T-helper 17 cell (primary cell): Measurements from ENCODE around the gene RPS2. TPM values are rescaled to one million over a fixed set of nuclear protein-coding genes. Genes with fewer than 3 reads are reported as not detected.

Source experiments
- ATAC-seq: fragments of 150-1000 bp; cut with Tn5 transposase; 2 replicates; pipeline ENCODE4 v1.10.0; 2021; ENCODE audit warnings: mild to moderate bottlenecking, moderate library complexity
- DNase-seq, 3 donors: peaks; one replicate each; pipeline versions ENCODE4 v3.0.0 to v3.0.0-alpha.2; 2020 to 2021
- H3K9me3 ChIP-seq: one replicate; pipeline ENCODE4 v1.7.0; 2013; ENCODE audit warnings: low read length, mild to moderate bottlenecking; ENCODE audit not compliant: control insufficient read depth, poor library complexity, severe bottlenecking
- H3K27ac Mint-ChIP-seq: one replicate; pipeline ENCODE4 v1.8.0; 2022; ENCODE audit warnings: mild to moderate bottlenecking, moderate library complexity, mixed read lengths
- H3K27me3 Mint-ChIP-seq: one replicate; pipeline ENCODE4 v1.8.0; 2022; ENCODE audit warnings: mixed read lengths
- H3K36me3 Mint-ChIP-seq: one replicate; pipeline ENCODE4 v1.8.0; 2022; ENCODE audit warnings: low read depth, mixed read lengths
- H3K4me1 Mint-ChIP-seq: one replicate; pipeline ENCODE4 v1.8.0; 2022; ENCODE audit warnings: mild to moderate bottlenecking, mixed read lengths
- H3K4me3 Mint-ChIP-seq: one replicate; pipeline ENCODE4 v1.8.0; 2022; ENCODE audit warnings: mild to moderate bottlenecking, moderate library complexity, mixed read lengths
- total RNA-seq, 4 donors: library from RNA in 2 of 4; stranded (reverse) in 2 of 4; gene quantifications; one replicate each; pipeline ENCODE4 v1.2.3 and lab custom pipeline; 2022 to 2026

The RPS2 gene
- total RNA-seq, 2 donors from 2014 or later = 3,200 to 3,361 TPM

DNA sequence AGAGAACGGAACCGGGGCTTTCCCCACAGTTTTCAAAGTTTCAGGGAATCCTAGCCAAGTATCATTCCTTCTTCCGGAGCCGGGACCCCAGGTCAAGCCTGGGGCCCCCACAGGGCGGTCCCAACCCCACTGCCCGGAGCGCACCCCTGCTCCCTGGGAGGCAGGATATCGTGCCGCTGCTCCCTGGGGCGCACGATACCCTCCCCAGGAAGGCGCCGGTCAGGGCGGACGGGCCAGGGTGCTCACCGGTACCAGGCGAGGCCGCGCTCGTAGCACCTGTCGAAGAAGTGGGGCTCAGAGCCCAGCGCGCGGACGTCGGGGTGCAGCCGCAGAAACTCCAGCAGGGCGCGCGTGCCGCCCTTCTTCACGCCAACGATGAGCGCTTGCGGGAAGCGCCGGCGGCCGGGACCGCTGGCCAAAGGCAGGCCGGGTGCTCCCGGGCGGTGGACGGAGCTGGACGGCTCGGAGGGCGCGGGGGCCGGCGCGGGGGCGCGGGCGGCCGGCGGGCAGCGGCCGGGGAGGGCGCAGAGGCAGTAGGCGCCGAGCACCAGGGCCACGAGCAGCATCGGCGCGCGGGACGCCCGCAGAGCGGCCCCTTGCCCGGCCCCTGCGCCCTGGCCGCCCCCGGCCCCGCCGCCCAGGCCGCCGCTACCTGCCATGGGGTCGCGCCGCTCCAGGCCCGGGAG is 46.8 kb downstream of the RPS2 start:
- H3K4me3 Mint-ChIP-seq = no peak overlapping the region
- H3K27ac Mint-ChIP-seq = no peak overlapping the region
- ATAC-seq = no peak
- H3K27me3 Mint-ChIP-seq = peaks cover 51% of the 10 kb centered on the region
- H3K4me1 Mint-ChIP-seq = peaks cover 8% of the 10 kb centered on the region
- peaks cover 7% of the 10 kb centered on the region for H3K36me3 Mint-ChIP-seq
- no peak for DNase-seq
- no peaks in the 10 kb centered on the region for H3K9me3 ChIP-seq

- ATAC-seq = no peak
- no peak for DNase-seq
- no peak overlapping the region for H3K27ac Mint-ChIP-seq
- H3K9me3 ChIP-seq = no peaks in the 10 kb centered on the region
- H3K36me3 Mint-ChIP-seq = peaks cover 7% of the 10 kb centered on the region
- peak overlapping the region; percentile 12 for H3K4me3 Mint-ChIP-seq
- H3K27me3 Mint-ChIP-seq = peaks cover 45% of the 10 kb centered on the region
- H3K4me1 Mint-ChIP-seq = peaks cover 8% of the 10 kb centered on the region
Observed at GRCh38 chr16:1917056-1917664, 47.5 kb downstream of the RPS2 start.

DNA sequence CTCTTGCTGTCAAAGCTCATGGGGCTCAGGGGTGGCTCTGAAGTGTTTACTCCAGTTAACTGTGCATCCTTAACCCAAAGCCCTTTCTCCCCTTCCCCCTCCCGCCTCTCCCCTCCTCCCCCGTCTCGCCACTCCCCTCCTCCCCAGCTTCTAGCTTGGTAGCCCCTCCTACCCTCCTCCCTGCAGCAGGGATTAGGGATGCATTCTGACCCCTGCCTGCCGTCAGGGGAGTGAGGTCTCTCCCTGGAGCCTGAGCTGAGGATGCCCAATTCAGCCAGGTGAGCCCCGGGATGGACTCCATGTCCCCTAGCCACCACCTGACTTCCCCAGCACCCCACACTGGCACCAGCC is 48.0 kb downstream of the RPS2 start:
- Mint-ChIP-seq H3K4me1 (peaks cover 8% of the 10 kb centered on the region), H3K4me3 (peak overlapping the region; percentile 12), H3K27ac (no peak overlapping the region), H3K36me3 (peaks cover 7% of the 10 kb centered on the region), H3K27me3 (peaks cover 41% of the 10 kb centered on the region)
- H3K9me3 ChIP-seq = no peaks in the 10 kb centered on the region
- DNase-seq (no peak), ATAC-seq (no peak)

DNA sequence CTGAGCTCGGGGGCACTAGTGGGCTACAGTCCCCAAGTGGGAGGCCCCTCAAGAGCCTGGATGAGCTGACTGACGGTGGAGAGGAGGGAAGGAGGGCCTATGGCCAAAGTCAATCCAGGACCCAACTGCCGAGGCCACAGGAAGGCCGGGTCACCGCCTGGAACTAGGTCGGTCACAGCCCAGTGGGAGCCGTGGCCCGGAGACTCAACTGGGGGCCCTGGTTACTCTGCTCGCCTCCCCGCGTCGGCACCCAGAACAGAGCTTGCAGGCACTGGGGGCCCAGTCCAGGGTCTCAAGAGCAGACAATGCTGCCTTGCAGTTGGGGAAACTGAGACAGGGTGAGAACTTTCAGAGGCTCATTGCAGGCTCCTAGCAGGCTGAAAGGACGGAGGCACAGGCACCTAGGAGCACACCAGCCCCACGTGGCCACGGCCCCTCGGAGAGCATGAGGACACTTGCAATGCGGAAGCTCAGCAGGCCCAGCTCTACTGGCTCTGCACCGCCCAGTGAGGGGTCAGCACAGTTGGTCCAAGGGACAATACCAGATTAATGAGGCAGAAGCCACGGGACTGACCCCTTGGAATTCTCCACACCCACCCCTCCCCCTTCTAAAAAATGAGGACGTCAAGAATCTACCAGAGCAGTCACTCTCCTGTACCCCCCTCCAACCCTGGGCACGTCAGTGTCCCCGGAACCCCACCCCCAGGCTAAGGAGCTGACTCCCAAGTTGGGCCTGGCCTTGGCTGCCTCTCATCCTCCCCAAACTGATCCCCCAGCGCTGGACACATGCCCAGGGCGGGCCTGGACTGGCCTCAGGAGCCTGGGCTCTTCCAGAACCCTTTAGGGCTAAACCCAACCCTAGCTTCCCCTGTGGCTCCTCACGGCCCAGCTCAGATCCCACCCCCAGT is 48.6 kb downstream of the RPS2 start:
- peaks cover 4% of the 10 kb centered on the region for H3K36me3 Mint-ChIP-seq
- H3K9me3 ChIP-seq = no peaks in the 10 kb centered on the region
- ATAC-seq (no peak), DNase-seq (no peak)
- H3K27me3 Mint-ChIP-seq = peaks cover 34% of the 10 kb centered on the region
- H3K4me3 Mint-ChIP-seq = no peak overlapping the region
- H3K4me1 Mint-ChIP-seq = peaks cover 5% of the 10 kb centered on the region
- H3K27ac Mint-ChIP-seq = no peak overlapping the region

DNA sequence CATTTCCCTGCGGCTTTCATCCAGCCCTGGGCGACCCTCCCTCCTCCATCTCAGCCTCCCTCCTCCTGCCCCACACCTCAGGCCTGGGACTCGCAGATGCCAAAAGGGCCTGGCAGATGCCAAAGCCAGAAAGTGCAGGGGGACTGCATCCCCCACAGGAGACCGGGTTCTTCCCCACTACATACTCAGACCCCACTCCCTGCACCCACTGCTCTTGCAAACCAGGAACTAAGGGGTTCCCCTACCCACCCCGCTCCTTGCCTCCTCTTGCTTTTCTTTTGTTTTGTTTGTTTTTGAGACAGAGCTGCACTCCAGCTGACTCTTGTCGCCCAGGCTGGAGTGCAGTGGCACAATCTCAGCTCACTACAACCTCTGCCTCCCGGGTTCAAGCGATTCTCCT is 49.6 kb downstream of the RPS2 start:
- Mint-ChIP-seq H3K36me3 (no peaks in the 10 kb centered on the region), H3K4me1 (peaks cover 5% of the 10 kb centered on the region), H3K27me3 (peaks cover 25% of the 10 kb centered on the region), H3K4me3 (no peak overlapping the region), H3K27ac (no peak overlapping the region)
- DNase-seq (no peak), ATAC-seq (no peak)
- no peaks in the 10 kb centered on the region for H3K9me3 ChIP-seq

GRCh38 chr16:1914084-1914608 is 50.5 kb downstream of the RPS2 start:
- H3K4me1 Mint-ChIP-seq = peaks cover 5% of the 10 kb centered on the region
- DNase-seq (no peak), ATAC-seq (no peak)
- H3K4me3 Mint-ChIP-seq = no peak overlapping the region
- no peaks in the 10 kb centered on the region for H3K9me3 ChIP-seq
- no peaks in the 10 kb centered on the region for H3K36me3 Mint-ChIP-seq
- H3K27me3 Mint-ChIP-seq = peaks cover 25% of the 10 kb centered on the region
- no peak overlapping the region for H3K27ac Mint-ChIP-seq

GRCh38 chr16:1913327-1914083 is 51.1 kb downstream of the RPS2 start:
- Mint-ChIP-seq H3K4me3 (no peak overlapping the region), H3K27me3 (peaks cover 29% of the 10 kb centered on the region), H3K4me1 (peaks cover 5% of the 10 kb centered on the region), H3K36me3 (no peaks in the 10 kb centered on the region), H3K27ac (no peak overlapping the region)
- DNase-seq = no peak
- H3K9me3 ChIP-seq = no peaks in the 10 kb centered on the region
- no peak for ATAC-seq

DNA sequence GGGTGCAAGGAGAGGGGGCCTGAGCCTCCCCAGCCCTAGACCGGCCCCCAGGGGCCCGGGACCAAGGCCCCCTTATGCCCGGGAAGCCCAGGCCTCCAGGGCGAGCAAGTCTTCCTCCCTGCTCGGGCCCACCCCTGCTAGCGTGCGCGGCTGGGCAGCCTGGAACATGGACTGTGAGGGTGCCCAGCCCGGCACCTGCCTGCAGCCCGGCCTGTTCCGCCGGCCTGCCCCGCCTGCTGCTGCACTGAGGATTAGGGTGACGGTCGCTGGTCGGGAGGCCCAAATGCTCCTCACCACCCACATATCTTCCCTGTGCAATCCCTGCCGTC is 52.4 kb downstream of the RPS2 start:
- peaks cover 5% of the 10 kb centered on the region for H3K4me1 Mint-ChIP-seq
- no peak for ATAC-seq
- H3K4me3 Mint-ChIP-seq = no peak overlapping the region
- no peaks in the 10 kb centered on the region for H3K9me3 ChIP-seq
- peaks cover 31% of the 10 kb centered on the region for H3K27me3 Mint-ChIP-seq
- no peak overlapping the region for H3K27ac Mint-ChIP-seq
- no peaks in the 10 kb centered on the region for H3K36me3 Mint-ChIP-seq
- DNase-seq = no peak

Other genes with a start within 250 kb of the RPS2 start
- gene NME3, start 193.3 kb downstream of the RPS2 start, total RNA-seq = 10 to 100 TPM; 54.0 to 61.9 TPM
- 10 to 100 TPM; 30.6 to 30.8 TPM for gene EME2, start 192.0 kb downstream of the RPS2 start, total RNA-seq
- gene MRPS34, start 191.7 kb downstream of the RPS2 start, total RNA-seq = 10 to 100 TPM; 45.1 to 57.5 TPM
- gene SPSB3, start 182.3 kb downstream of the RPS2 start, total RNA-seq = 100 to 1,000 TPM in 1 of 2 donors, 10 to 100 TPM in 1; 92.2 to 101 TPM
- gene NUBP2, start 181.9 kb downstream of the RPS2 start, total RNA-seq = 10 to 100 TPM; 41.7 to 44.9 TPM
- under 1 TPM; 0.25 to 0.55 TPM for gene IGFALS, start 171.1 kb downstream of the RPS2 start, total RNA-seq
- 10 to 100 TPM; 35.8 to 37.9 TPM for gene HAGH, start 138.0 kb downstream of the RPS2 start, total RNA-seq
- gene FAHD1, start 137.6 kb downstream of the RPS2 start, total RNA-seq = 1 to 10 TPM; 6.1 to 7.9 TPM
- gene MEIOB, start 92.7 kb downstream of the RPS2 start, total RNA-seq = not detected
- not detected for gene HS3ST6, start 46.4 kb downstream of the RPS2 start, total RNA-seq
- gene MSRB1, start 21.6 kb downstream of the RPS2 start, total RNA-seq = 1 to 10 TPM; 3.8 to 4.9 TPM
- not detected for gene RPL3L, start 10.1 kb downstream of the RPS2 start, total RNA-seq
- gene NDUFB10, start 5.3 kb downstream of the RPS2 start, total RNA-seq = 10 to 100 TPM; 57.7 to 58.1 TPM
- gene RNF151, start 2.0 kb upstream of the RPS2 start, total RNA-seq = not detected
- gene TBL3, start 7.2 kb upstream of the RPS2 start, total RNA-seq = 10 to 100 TPM; 19.5 to 20.8 TPM
- gene NOXO1, start 16.6 kb upstream of the RPS2 start, total RNA-seq = under 1 TPM; 0.40 to 0.78 TPM
- 10 to 100 TPM; 16.2 to 22.1 TPM for gene GFER, start 19.4 kb upstream of the RPS2 start, total RNA-seq
- gene SYNGR3, start 25.1 kb upstream of the RPS2 start, total RNA-seq = 1 to 10 TPM; 7.3 to 8.1 TPM
- 10 to 100 TPM; 45.2 to 46.7 TPM for gene ZNF598, start 45.0 kb upstream of the RPS2 start, total RNA-seq
- 1 to 10 TPM in 1 of 2 donors, not detected in 1; 2.0 TPM for gene NPW, start 55.0 kb upstream of the RPS2 start, total RNA-seq
- 1 to 10 TPM; 2.2 to 3.9 TPM for gene NHERF2, start 62.1 kb upstream of the RPS2 start, total RNA-seq
- 1 to 10 TPM; 6.7 to 6.8 TPM for gene NTHL1, start 83.0 kb upstream of the RPS2 start, total RNA-seq
- 100 to 1,000 TPM; 123 TPM for gene TSC2, start 83.2 kb upstream of the RPS2 start, total RNA-seq
- gene PKD1, start 171.1 kb upstream of the RPS2 start, total RNA-seq = 10 to 100 TPM; 86.6 to 88.9 TPM
- under 1 TPM; 0.21 to 0.57 TPM for gene RAB26, start 183.8 kb upstream of the RPS2 start, total RNA-seq
- gene TRAF7, start 191.0 kb upstream of the RPS2 start, total RNA-seq = 10 to 100 TPM; 32.4 to 35.0 TPM
- under 1 TPM in 1 of 2 donors, not detected in 1; 0.05 TPM for gene CASKIN1, start 231.8 kb upstream of the RPS2 start, total RNA-seq
- 10 to 100 TPM; 28.2 to 31.4 TPM for gene MLST8, start 240.6 kb upstream of the RPS2 start, total RNA-seq
- gene BRICD5, start 246.0 kb upstream of the RPS2 start, total RNA-seq = 1 to 10 TPM; 2.6 to 4.0 TPM